ENCODE data around the gene TMTC3. TPM values are rescaled to one million over a fixed set of nuclear protein-coding genes. Genes with fewer than 3 reads are reported as not detected.

TMTC3 gene
- total and polyA plus RNA-seq, 2 of the 8 experiments (the other 6 are each of a cell fraction or from before 2014, with no cell fraction given), result 7.0 to 45.1 TPM

- Histone ChIP-seq H3K36me3 (ENCODE audit: control insufficient read depth in 2 of 4, insufficient read depth in 4 of 4, low read length in 3 of 4) (no peaks in the 10 kb centered on the region), H3K4ac (replicated peaks; ENCODE audit: insufficient read length, low read depth, low read length) (no peak overlapping the region), H3K9me3 (ENCODE audit: insufficient read depth in 2 of 2, low read depth in 1 of 2, low read length in 1 of 2) (no peaks in the 10 kb centered on the region), H4K91ac (replicated peaks; ENCODE audit: insufficient read length, low read length) (no peak overlapping the region), H3K56ac (replicated peaks; ENCODE audit: insufficient read length, low read depth, low read length) (no peak overlapping the region), H3K4me2 (ENCODE audit: insufficient read depth in 1 of 2, low read depth in 2 of 2, low read length in 2 of 2) (no peak overlapping the region), H3K4me1 (replicated peaks in 1 of 4; ENCODE audit: control insufficient read depth in 3 of 4, insufficient read depth in 4 of 4, low read length in 3 of 4) (peaks cover 0 to 4% (median 1%) of the 10 kb centered on the region in 4 experiments; a peak in 1 of 7 replicates), H4K8ac (ENCODE audit: extremely low read depth, insufficient read depth, low read length) (no peak overlapping the region), H3K23ac (ENCODE audit: insufficient read length) (no peak overlapping the region), H3K4me3 (ENCODE audit: extremely low read depth in 1 of 4, insufficient read depth in 2 of 4, low read depth in 3 of 4, low read length in 4 of 4) (no peak overlapping the region), H3K79me1 (ENCODE audit: low read depth, low read length) (no peaks in the 10 kb centered on the region), H2BK120ac (replicated peaks; ENCODE audit: low read depth, low read length) (no peak overlapping the region), H3K9ac (replicated peaks in 1 of 4; ENCODE audit: extremely low read depth in 1 of 4, low read depth in 3 of 4, low read length in 3 of 4) (no peak overlapping the region), H2BK5ac (ENCODE audit: low read depth, low read length) (no peak overlapping the region), H3K27ac (ENCODE audit: low read depth, low read length) (no peak overlapping the region), H3K18ac (ENCODE audit: extremely low read depth, low read length) (no peak overlapping the region), H2AFZ (ENCODE audit: low read length) (no peak overlapping the region), H4K5ac (ENCODE audit: insufficient read length, low read depth, low read length) (no peak overlapping the region), H3K79me2 (ENCODE audit: control insufficient read depth in 1 of 2, insufficient read depth in 2 of 2, low read length in 2 of 2) (no peaks in the 10 kb centered on the region), H2BK20ac (ENCODE audit: low read length) (no peak overlapping the region), H3K27me3 (replicated peaks in 1 of 4; ENCODE audit: control insufficient read depth in 3 of 4, extremely low read depth in 1 of 4, insufficient read depth in 3 of 4, low read length in 3 of 4) (no peaks in the 10 kb centered on the region), H3K14ac (ENCODE audit: insufficient read length) (no peak overlapping the region), H2AK5ac (ENCODE audit: low read depth, low read length) (no peak overlapping the region), H3K23me2 (ENCODE audit: low read depth, low read length) (no peaks in the 10 kb centered on the region), H4K20me1 (replicated peaks in 1 of 2; ENCODE audit: control insufficient read depth in 1 of 2, insufficient read depth in 2 of 2, low read length in 2 of 2) (no peaks in the 10 kb centered on the region), H2BK12ac (ENCODE audit: low read depth, low read length) (no peak overlapping the region), H2BK15ac (ENCODE audit: low read length) (no peak overlapping the region)
- 92% methylated on average over 4 of the region's 4 CpGs; no CpG with 5 or more reads in 1 of the 2 experiments for WGBS, 2 experiments (ENCODE audit: extremely low coverage in 1 of 2, insufficient coverage in 1 of 2, insufficient read length in 1 of 2, insufficient replicate concordance in 2 of 2, low coverage in 1 of 2, low lambda C conversion rate in 2 of 2, missing lambda C conversion rate in 1 of 2)
- no peak for TF ChIP-seq EZH2 (IDR thresholded peaks at IDR 0.05; ENCODE audit: low read depth, low read length, severe bottlenecking)
- TF ChIP-seq SIX5 (IDR thresholded peaks at IDR 0.05; ENCODE audit: low read depth, low read length), result no peak
- TF ChIP-seq CBX8 (IDR thresholded peaks at IDR 0.05; ENCODE audit: borderline replicate concordance, low read depth, low read length), result no peak
- TF ChIP-seq MAX (IDR thresholded peaks at IDR 0.05), result no peak
- TF ChIP-seq GABPA (IDR thresholded peaks at IDR 0.05; ENCODE audit: borderline replicate concordance, insufficient read depth, low read length), result no peak
- no peak for TF ChIP-seq YY1 (IDR thresholded peaks at IDR 0.05; ENCODE audit: low read depth, low read length)
- TF ChIP-seq CEBPB (IDR thresholded peaks at IDR 0.05; ENCODE audit: low read depth, low read length), result no peak
- TF ChIP-seq PHF8 (conservative IDR thresholded peaks at IDR 0.05; ENCODE audit: low read depth, low read length), result no peak
- TF ChIP-seq SP4 (IDR thresholded peaks at IDR 0.05; ENCODE audit: low read length), result no peak
- TF ChIP-seq NRF1 (IDR thresholded peaks at IDR 0.05; ENCODE audit: low read depth, low read length), result no peak
- TF ChIP-seq JUN (IDR thresholded peaks at IDR 0.05; ENCODE audit: low read depth, low read length), result no peak
- TF ChIP-seq EGR1 (IDR thresholded peaks at IDR 0.05; ENCODE audit: borderline replicate concordance, low read depth, low read length), result no peak
- TF ChIP-seq BCL11A (IDR thresholded peaks at IDR 0.05; ENCODE audit: low read depth in 2 of 2, low read length in 2 of 2), result no peak
- TF ChIP-seq CHD1 (IDR thresholded peaks at IDR 0.05; ENCODE audit: low read depth, low read length), result no peak
- POLR2A ChIA-PET (ENCODE audit: partially characterized antibody), result no interaction called here
- CTCF ChIA-PET (ENCODE audit: partially characterized antibody), result no interaction called here
- FAIRE-seq (no peak), DNase-seq (ENCODE audit: low read depth in 1 of 2, low spot score in 2 of 2) (no peak)
Observed at GRCh38 chr12:88241862-88242570, 99.9 kb downstream of the TMTC3 start.

All from H1 (cell line).